ENCODE measurements around the gene MPC1L.
"Not testable (repeated sequence)": the region's sequence is repeated elsewhere in the genome, so short reads cannot be mapped to it uniquely, and the experiment has no call there.

MPC1L gene

DNA sequence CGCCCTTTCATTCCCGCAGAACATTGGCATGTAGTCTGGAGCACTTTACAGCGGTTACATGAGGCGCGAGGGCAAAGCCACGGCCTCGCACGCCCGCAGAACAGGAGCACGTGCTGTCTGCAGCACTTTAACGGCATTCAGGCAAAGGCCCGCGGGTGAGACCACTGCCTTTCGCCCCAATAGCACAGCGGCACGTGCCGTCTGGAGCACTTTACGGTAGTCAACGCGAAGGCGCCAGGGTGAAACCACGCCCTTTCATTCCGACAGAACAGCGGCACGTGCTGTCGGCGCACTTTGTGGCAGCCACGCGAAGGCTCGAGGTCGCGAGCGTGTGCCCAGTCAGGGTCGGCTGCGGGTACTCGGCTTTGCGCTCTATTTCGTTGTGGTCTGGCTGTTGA lies at the start of gene MPC1L:
TSS of gene MPC1L (plus strand) at position 290 of the 398 bp plus-strand sequence. CDS start 138 bp downstream, outside the sequence.
- DNase-seq (ENCODE audit: low read depth in 1 of 2, low spot score in 1 of 2), result no peak

DNA sequence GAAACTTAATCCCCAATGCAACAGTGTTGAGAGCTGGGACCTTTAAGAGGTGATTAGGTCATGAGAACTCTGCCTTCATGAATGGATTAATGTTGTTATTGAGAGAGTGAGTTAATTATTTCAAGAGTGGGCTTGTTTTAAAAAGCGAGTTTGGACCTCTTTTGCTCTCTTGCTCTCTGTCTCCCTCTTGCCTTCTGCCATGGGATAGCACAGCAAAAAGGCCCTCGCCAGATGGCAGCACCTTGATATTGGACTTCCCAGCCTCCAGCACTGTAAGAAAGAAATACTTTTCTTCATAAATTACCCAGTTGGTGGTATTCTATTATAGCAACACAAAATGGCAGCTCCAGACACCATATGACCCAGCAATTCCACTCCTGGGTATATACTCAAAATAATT lies 49.5 kb upstream of the MPC1L start:
- DNase-seq (ENCODE audit: low read depth in 1 of 2, low spot score in 1 of 2), result no peak

GRCh38 chrX:40575411-40575810 lies 47.8 kb upstream of the MPC1L start:
- not testable (repeated sequence) for DNase-seq (ENCODE audit: low read depth in 1 of 2, low spot score in 1 of 2)

GRCh38 chrX:40576291-40576690 lies 46.9 kb upstream of the MPC1L start:
- no peak for DNase-seq (ENCODE audit: low read depth in 1 of 2, low spot score in 1 of 2)

DNA sequence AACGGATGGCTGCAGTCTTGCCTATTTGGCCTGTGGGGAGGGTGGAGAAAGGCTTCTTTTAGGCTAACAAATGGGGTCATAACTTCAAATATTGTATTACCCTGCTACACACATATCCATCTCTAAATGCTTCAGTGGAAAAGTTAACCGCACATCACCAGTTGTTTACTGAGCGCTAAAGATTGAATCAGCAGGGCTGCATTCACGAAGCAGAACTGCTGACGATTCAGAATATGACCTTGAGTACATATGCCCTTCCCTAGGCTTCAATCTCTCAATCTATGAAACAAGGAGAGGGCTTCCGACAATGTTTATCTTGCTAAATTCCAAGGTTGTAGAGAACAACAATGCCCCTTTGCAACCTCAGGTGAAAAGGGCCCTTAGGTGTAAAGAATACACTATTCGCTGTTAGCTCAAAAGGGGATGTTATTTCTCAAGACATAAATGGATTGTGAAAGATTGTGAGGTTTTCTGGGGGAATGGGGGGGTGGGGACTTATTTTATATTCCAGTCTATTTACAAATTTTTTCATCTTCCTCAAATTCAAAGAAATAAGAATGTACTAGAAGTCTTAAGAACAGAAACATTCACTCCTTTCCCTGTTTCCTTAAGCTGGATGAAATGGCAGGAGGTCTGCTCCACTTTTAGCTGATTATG lies 45.1 kb upstream of the MPC1L start:
- no peak for DNase-seq (ENCODE audit: low read depth in 1 of 2, low spot score in 1 of 2)

DNA sequence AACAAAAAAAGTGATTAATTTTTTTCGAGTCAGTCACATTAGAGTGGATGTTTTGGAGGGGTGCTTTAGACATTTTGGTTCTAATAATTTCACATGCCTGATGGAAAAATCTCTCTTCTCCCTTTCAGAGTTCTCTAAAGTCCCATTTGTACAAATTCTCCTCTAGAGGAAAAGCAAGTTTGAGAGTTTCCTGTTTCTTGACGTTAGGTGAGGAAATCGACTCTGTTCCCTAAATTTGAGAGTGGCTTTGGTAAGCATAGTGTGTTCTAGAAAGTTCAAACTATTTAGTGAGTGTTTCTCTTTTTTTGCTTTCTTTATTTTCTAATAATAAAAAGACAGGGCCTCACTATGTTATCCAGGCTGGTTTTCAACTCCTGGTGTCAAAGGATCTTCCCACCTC lies 44.1 kb upstream of the MPC1L start:
- no peak for DNase-seq (ENCODE audit: low read depth in 1 of 2, low spot score in 1 of 2)

GRCh38 chrX:40579900-40580536 lies 43.2 kb upstream of the MPC1L start:
- DNase-seq (ENCODE audit: low read depth in 1 of 2, low spot score in 1 of 2), result no peak

DNA sequence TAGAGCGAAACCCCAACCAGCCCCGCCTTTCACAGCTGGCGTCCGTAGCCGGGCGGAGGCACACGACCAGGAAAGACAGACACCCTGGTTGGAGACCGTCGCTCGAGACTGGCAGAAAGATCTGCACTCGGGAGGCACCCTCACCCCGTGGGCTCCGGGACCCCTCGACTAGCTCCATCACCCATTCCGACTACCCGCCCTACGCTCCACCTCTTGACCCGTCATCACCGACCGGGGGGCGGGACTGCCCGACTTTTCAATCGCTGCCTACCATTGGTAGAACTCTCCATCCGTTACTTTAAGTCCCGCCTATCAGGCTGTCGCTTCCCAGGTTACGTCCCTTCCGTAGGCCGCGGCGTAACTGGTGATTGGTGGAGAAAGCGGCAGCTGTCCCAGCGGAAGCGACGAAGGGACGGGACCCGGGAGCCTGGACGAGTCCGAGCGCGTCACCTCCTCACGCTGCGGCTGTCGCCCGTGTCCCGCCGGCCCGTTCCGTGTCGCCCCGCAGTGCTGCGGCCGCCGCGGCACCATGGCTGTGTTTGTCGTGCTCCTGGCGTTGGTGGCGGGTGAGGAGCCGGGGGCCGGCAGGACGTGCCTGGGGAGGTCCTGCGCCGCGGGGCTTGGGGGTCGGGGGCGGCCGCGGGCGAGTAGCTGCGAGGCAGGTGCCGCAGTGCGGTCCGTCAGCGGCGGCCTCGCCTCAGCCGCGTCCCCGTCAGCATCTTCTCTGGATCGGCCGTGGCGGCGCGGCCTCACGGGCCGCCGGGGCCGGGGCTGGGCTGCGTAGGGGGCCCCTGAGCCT lies 42.5 kb upstream of the MPC1L start, which contains the start of gene ATP6AP2:
TSS of gene ATP6AP2 (plus strand) at position 434 of the 799 bp plus-strand sequence. CDS start at position 530, 96 bp downstream.
- peak; percentile 60 to 87 for DNase-seq (ENCODE audit: low read depth in 1 of 2, low spot score in 1 of 2)

DNA sequence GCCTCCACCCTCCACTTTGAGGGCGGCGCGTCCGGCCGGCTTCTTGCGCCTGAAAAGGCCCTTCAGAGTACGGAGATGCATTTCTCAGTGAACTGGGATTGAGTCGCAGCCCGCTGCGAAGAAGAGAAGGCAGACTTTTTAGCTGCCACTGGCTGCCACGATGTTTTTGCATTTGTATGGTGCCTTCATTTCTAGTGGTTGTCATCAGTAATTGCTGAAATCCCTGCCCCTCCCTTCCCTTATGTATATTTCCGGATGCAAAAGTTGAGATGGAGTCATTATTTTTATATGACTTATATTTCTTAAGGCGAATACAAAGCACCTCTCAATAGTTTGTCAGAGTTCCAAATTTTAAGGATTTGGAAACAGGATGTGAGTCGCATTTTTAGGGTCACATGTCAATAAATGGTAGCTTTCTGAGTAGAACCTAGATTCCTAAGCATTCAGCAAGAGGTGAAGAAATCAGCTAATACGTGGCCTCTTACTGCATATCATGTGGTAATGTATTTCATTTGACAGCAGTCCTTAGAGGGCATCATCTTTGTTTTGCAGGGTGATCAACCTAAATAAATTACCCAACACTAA lies 41.8 kb upstream of the MPC1L start:
- DNase-seq (ENCODE audit: low read depth in 1 of 2, low spot score in 1 of 2), result no peak

DNA sequence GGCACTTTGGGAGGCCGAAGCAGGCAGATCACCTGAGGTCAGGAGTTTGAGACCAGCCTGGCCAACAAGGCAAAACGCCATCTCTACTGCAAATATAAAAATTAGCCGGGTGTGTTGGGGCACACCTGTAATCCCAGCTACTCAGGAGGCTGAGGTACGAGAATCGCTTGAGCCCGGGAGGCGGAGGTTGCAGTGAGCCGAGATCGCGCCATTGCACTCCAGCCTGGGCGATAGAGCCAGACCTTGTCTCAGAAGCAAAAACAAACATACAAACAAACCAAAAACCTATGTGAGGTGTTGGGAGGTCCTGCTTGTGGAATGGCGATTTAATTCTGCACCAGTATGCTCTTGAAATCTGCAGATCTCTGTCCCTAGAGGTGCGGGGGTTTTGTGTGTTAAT lies 41.0 kb upstream of the MPC1L start:
- not testable (repeated sequence) for DNase-seq (ENCODE audit: low read depth in 1 of 2, low spot score in 1 of 2)

DNA sequence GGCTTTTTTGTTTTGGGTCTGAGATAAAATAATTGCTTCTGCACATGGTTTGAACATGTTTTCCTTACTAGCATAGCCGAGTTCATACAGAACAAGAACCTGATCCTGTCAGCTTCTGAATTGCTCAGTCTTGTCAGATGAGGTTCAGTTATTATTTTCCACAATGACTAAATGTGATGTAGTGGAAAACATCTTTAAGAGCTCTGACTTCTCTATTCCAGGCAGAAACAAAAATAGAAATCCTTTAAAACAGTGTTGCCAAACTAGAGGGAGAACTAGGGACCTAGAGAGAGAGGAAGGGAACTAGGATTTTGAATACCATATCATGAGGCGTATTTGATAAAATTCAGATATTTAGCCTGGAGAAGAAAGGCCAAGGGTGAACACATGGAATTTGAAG lies 40.4 kb upstream of the MPC1L start:
- DNase-seq (ENCODE audit: low read depth in 1 of 2, low spot score in 1 of 2), result no peak

DNA sequence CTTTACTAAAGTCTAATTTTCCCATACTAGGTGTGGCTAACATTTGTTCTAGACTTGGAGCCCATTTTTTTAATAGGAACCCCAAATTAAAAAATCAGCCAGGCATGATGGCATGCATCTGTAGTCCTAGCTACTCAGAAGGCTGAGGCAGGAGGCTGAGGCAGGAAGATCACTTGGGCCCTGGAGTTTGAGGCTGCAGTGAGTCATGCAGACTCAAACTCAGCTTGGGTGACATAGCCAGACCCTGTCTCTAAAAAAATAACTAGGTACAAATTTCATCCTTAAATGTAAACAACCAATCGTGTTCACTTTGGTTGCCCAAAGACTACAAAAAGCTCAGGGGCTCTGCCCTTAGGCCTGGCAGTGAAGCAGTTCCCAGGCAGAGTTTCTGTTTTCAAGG lies 35.6 kb upstream of the MPC1L start:
- DNase-seq (ENCODE audit: low read depth in 1 of 2, low spot score in 1 of 2), result not testable (repeated sequence)

GRCh38 chrX:40589616-40590321 lies 33.5 kb upstream of the MPC1L start:
- DNase-seq (ENCODE audit: low read depth in 1 of 2, low spot score in 1 of 2), result not testable (repeated sequence)

DNA sequence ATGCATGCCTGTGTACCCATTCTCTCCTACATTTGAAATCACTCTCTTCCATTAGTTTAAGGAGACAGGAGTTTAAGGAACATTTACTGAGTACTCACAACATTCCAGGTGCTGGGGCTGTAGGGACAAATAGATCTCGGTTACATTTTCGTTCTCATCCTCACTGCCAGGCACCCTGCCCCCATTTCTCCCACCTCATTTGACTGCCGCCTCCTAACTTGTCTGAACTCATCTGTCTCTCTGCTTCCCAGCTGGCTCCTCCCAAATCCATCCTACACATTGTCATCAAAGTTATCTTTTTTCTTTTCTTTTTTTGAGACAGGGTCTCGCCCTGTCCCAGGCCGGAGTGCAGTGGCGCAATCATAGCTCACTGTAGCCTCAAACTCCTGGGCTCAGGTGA lies 19.8 kb upstream of the MPC1L start:
- DNase-seq (ENCODE audit: low read depth in 1 of 2, low spot score in 1 of 2), result no peak

- no peak for DNase-seq (ENCODE audit: low read depth in 1 of 2, low spot score in 1 of 2)
Measured at GRCh38 chrX:40607381-40607780, 15.8 kb upstream of the MPC1L start.

- no peak for DNase-seq (ENCODE audit: low read depth in 1 of 2, low spot score in 1 of 2)
Measured at GRCh38 chrX:40612511-40612910, 10.7 kb upstream of the MPC1L start.

GRCh38 chrX:40615976-40616375 lies 7.3 kb upstream of the MPC1L start:
- no peak for DNase-seq (ENCODE audit: low read depth in 1 of 2, low spot score in 1 of 2)

DNA sequence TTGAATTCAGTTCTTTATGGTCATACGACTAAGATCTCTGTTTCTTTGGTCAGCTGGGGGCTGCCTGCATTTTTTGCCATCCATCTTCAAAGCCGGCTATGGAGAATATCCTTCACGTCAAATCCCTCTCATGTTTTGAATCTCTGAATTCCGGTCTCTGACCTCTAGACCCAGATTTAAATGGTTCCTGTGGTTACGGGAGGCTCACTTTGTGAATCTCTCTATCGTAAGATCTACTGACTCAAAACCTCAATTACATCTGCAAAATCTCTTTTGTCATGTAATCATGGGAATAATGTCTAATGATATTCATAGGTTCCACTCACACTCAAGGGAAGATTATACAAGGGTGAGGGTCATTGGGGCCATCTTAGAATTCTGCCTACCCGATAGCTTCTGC lies 5.7 kb upstream of the MPC1L start:
- DNase-seq (ENCODE audit: low read depth in 1 of 2, low spot score in 1 of 2), result no peak

DNA sequence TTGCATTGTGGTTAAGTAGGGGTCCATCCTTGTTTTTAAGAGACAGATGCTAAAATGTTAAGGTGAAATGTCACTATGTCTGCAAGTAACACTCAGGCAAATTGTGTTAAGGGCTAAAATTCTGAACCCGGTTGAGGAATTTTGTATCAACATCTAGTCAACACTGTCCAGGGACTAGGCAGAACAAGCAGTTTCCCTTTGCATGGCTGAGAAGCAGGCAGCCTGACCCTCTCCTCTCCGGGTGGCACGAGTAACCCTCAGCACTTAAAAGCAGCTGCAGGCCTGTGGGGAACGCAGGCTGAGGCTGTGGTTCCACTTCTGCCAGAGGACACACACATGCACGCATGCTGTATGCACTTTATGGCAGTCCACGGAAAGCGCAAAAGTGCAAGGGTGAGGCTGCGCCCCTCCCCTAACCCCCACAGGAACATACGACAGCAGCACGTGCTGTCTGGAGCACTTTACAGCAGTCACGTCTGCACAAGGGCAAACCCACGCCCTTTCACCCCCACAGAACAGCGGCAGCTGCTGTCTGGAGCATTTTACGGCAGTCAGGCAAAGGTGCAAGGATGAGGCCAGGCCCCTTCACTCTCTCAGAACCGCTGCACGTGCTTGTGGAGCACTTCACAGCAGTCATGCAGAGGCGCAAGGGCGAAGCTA lies 619 bp upstream of the MPC1L start:
- DNase-seq (ENCODE audit: low read depth in 1 of 2, low spot score in 1 of 2), result no peak

DNA sequence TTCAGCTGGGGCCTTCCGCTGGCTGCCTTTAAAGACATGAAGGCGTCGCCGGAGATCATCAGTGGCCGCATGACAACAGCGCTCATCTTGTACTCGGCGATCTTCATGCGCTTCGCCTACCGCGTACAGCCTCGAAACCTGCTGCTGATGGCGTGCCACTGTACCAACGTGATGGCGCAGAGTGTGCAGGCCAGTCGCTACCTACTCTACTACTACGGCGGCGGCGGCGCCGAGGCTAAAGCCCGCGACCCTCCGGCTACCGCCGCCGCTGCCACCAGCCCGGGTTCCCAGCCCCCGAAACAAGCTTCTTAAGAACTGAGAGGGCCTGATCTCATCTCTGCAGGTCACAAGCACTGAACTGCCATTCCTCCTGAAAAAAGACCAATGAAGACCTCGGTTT lies 437 bp downstream of the MPC1L start:
- no peak for DNase-seq (ENCODE audit: low read depth in 1 of 2, low spot score in 1 of 2)

DNA sequence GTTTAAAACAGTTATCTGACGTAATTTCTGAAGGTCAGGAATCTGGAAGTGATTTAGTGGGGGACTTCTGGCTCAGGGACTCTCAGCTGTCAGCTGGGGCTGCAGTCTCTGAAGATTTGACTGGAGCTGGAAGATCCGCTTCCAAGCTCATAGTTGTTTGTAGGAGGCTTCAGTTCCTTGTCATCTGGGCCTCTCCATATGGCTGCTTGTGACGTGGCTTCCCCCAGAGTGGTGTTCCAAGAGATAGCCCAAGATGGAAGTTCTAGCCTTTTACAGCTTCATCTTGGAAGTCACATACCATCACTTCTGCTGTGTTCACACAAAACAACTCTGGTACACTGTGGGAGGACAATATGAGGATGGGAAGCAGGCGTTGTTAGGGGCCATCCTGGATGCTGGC lies 2.1 kb downstream of the MPC1L start:
- DNase-seq (ENCODE audit: low read depth in 1 of 2, low spot score in 1 of 2), result no peak
